AG09309 (cell line): ENCODE results near the gene AK9.

ENCODE experiments used
- DNase-seq: peaks from one replicate; pipeline ENCODE4 v3.0.0-alpha.2; 2010; ENCODE audit warnings: low read depth
- H3K4me3 ChIP-seq: 2 replicates; pipeline ENCODE4 v1.5.1; 2011; ENCODE audit warnings: mild to moderate bottlenecking, low read depth, low read length, moderate library complexity; ENCODE audit not compliant: control insufficient read depth
- TF ChIP-seq, protein P1 (sequence below): IDR thresholded peaks from 2 replicates; pipeline ENCODE4 v1.5.1; 2011; ENCODE audit warnings: mild to moderate bottlenecking, low read depth, low read length, inconsistent platforms; ENCODE audit not compliant: insufficient read depth, control insufficient read depth; ENCODE audit errors: missing control alignments

Gene AK9

DNA sequence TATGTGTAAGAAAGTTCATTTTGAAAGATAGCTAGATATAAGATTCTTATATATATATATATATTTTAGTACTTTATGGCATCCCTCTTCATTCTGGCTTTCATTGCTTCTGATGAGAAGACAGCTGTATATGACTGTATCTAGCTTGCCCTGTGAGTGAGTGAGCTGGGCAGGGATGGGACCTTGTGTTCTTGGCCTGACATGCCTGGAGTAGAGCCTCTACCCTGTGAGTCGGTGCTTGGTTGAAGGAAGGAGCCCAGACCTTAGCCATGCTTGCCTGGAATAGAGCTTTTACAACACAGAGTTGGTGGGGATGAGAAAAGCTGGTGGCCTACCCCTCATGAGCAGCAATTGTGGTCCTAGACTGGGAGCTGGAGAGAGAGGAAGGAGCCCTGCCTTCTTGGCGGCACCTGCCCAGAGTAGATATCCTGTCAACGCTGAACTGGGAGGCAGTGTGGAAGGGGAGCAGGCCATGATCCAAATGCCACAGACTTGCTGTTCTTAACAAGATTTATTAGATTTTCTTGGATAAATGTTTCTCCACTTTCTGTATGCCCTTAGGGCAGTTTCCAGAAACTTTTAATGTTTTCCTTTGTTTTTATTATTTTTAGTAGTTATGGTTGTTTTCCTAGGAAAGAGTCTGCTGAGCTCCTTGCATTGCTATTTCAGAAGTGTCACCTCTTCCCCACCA lies 31.7 kb upstream of the AK9 start:
- TF ChIP-seq, protein P1, sequence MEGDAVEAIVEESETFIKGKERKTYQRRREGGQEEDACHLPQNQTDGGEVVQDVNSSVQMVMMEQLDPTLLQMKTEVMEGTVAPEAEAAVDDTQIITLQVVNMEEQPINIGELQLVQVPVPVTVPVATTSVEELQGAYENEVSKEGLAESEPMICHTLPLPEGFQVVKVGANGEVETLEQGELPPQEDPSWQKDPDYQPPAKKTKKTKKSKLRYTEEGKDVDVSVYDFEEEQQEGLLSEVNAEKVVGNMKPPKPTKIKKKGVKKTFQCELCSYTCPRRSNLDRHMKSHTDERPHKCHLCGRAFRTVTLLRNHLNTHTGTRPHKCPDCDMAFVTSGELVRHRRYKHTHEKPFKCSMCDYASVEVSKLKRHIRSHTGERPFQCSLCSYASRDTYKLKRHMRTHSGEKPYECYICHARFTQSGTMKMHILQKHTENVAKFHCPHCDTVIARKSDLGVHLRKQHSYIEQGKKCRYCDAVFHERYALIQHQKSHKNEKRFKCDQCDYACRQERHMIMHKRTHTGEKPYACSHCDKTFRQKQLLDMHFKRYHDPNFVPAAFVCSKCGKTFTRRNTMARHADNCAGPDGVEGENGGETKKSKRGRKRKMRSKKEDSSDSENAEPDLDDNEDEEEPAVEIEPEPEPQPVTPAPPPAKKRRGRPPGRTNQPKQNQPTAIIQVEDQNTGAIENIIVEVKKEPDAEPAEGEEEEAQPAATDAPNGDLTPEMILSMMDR = no peak
- DNase-seq = no peak
- H3K4me3 ChIP-seq = no peak overlapping the region

DNA sequence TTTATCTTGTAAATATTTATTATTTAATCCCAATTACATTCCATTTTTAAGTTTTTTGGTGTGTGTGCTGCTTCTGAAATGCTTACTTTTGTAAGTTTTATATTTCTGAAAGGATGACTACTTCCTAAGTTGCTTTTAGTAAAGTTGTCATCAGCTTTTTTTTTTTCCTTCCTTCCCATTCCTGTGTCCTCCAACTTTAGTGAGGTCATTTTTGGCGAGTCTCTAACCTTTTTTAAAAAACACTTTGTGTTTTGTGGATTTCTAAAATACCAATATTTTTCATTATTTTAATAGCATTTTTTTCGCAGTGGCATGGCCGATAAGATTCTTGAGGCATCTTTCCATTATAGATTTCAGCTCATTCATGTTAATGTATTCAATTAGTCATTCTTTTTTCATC lies 31.0 kb upstream of the AK9 start:
- TF ChIP-seq, protein P1 = no peak

DNA sequence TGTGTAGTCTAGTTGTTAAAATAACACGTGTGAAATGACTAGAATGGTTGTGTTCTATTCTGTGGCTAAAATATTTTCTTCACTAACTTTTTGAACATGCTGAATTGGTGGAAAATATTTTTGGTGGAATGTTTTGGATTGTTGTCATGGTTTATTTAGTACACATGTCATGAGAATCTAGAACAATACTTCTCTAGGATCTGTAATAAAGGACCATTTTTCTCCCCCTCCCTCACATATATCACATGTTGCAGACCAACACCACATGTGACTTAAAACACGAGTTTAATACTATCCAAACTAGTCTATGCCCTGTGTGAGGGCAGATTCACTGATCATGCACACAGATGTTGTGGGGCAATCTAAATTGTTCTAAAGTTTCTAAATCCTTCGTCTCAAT lies 29.3 kb upstream of the AK9 start:
- no peak for DNase-seq
- TF ChIP-seq, protein P1 = no peak
- H3K4me3 ChIP-seq = no peak overlapping the region

More for the DNA sequence above, 31.0 kb upstream of the AK9 start:
- H3K4me3 ChIP-seq = no peak overlapping the region
- DNase-seq = no peak

DNA sequence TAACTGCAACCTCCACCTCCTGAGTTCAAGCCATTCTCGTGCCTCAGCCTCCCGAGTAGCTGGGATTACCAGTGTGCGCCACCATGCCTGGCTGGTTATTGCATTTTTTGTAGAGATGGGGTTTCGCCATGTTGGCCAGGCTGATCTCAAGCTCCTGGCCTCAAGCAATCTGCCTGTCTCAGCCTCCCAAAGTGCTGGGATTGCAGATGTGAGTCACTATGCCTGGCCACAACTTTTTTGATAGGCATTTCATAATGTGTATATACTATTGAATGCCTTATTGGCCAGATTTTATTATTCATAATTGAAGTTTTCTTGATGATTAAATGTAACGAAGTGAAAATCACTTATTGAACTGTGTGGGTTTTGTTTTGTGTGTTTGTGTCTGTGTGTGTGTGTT lies 28.0 kb upstream of the AK9 start:
- no peak for DNase-seq
- TF ChIP-seq, protein P1 = no peak
- no peak overlapping the region for H3K4me3 ChIP-seq

DNA sequence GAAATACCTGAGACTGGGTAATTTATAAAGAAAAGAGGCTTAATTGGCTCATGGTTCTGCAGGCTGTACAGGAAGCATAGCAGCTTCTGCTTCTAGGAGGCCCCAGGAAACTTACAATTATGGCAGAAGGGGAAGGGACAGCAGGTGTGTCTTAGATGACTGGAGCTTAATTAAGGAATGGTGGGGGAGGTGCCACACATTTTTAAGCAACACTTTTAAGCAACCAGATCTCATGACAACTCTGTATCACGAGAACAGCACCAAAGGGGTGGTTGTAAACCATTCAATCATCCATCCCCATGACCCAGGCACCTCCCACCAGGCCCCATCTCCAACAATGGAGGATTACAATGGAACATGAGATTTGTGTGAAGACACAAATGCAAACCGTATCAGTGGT lies 27.0 kb upstream of the AK9 start:
- TF ChIP-seq, protein P1 = no peak
- no peak overlapping the region for H3K4me3 ChIP-seq
- no peak for DNase-seq

DNA sequence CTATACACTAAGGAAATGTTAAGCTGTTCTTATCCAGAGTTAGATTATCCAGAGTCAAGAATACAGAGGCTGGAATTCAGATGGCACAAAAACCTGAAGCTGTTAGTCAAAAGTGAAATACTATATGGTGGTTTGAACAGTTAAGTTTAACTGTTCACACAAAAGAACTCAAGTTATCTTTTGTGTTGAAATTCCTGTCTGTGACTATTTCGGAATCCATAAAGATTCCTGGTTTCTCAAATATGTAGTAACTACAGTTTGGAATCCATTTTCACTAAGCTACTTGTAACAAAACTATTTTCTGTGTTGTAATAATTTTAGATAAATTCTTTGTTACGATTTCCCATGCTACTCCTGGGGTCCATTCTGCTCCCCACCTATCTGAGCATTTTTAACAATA lies 24.6 kb upstream of the AK9 start:
- TF ChIP-seq, protein P1 = no peak
- no peak overlapping the region for H3K4me3 ChIP-seq
- no peak for DNase-seq
